H1 (cell line): ENCODE data around the gene POLR3H. TPM values are rescaled to one million over a fixed set of nuclear protein-coding genes. Genes with fewer than 3 reads are reported as not detected.

Source experiments
- BRCA1 ChIP-seq: IDR thresholded peaks from 2 replicates; pipeline ENCODE4 v1.6.1; 2012; ENCODE audit warnings: low read depth, low read length, improper control_type of control experiment
- CTBP2 ChIP-seq: IDR thresholded peaks from 2 replicates; pipeline ENCODE4 v1.7.0; 2011; ENCODE audit warnings: borderline replicate concordance, mild to moderate bottlenecking, moderate library complexity, mixed read lengths, low read length; ENCODE audit not compliant: insufficient read depth, insufficient read length
- polyA plus RNA-seq, 7 experiments: library from polyadenylated mRNA; depleted of rRNA in 3 of 7; stranded (reverse) in 5 of 7; unstranded in 2 of 7; fragments of >200 nt in 5 of 7; fragments of 200-250 nt in 2 of 7; gene quantifications; 1 replicate in 5 of 7; 2 replicates in 1 of 7; 4 replicates in 1 of 7; pipeline versions ENCODE4 v1.2.1 to v1.2.3, GENCODE V29; 2011 to 2013; ENCODE audit warnings: missing spikeins in 2 of 7, mixed read lengths in 2 of 7
- total RNA-seq: library from RNA; stranded (reverse); fragmentation: NEBNext Ultra II Directional; extraction: Animal tissue kit (Norgen Biotek cat#: 25700); gene quantifications from 2 replicates; pipeline ENCODE4 v1.2.1, GENCODE V29; 2021
- TF ChIP-seq, protein P1 (sequence below): fragments of 300-600 bp; sonication (generic); IDR thresholded peaks from 2 replicates; pipeline ENCODE4 v1.7.1; 2012; ENCODE audit warnings: low read length, moderate library complexity, mild to moderate bottlenecking, inconsistent platforms; ENCODE audit not compliant: insufficient replicate concordance
- TF ChIP-seq, protein P2 (sequence below): IDR thresholded peaks from 2 replicates; pipeline ENCODE4 v1.6.1; 2012; ENCODE audit warnings: inconsistent platforms

The POLR3H gene
- total and polyA plus RNA-seq, 2 of the 8 experiments (the other 6 are each of a cell fraction or from before 2014, with no cell fraction given) = 29.7 to 39.2 TPM

DNA sequence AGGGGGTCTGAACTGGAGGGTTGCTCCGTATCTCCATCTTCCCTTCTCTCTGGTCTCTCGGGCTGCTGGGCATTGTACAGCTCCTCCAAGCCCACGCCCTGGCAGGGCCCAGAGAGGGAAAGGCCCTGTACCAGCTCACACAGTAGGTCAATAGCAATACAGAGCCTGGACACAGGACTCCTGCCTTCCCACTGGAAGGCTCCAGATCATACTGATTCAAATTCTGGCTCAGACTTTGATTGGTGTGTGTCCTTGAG is 23.2 kb upstream of the POLR3H start (continued):
- TF ChIP-seq, protein P1, sequence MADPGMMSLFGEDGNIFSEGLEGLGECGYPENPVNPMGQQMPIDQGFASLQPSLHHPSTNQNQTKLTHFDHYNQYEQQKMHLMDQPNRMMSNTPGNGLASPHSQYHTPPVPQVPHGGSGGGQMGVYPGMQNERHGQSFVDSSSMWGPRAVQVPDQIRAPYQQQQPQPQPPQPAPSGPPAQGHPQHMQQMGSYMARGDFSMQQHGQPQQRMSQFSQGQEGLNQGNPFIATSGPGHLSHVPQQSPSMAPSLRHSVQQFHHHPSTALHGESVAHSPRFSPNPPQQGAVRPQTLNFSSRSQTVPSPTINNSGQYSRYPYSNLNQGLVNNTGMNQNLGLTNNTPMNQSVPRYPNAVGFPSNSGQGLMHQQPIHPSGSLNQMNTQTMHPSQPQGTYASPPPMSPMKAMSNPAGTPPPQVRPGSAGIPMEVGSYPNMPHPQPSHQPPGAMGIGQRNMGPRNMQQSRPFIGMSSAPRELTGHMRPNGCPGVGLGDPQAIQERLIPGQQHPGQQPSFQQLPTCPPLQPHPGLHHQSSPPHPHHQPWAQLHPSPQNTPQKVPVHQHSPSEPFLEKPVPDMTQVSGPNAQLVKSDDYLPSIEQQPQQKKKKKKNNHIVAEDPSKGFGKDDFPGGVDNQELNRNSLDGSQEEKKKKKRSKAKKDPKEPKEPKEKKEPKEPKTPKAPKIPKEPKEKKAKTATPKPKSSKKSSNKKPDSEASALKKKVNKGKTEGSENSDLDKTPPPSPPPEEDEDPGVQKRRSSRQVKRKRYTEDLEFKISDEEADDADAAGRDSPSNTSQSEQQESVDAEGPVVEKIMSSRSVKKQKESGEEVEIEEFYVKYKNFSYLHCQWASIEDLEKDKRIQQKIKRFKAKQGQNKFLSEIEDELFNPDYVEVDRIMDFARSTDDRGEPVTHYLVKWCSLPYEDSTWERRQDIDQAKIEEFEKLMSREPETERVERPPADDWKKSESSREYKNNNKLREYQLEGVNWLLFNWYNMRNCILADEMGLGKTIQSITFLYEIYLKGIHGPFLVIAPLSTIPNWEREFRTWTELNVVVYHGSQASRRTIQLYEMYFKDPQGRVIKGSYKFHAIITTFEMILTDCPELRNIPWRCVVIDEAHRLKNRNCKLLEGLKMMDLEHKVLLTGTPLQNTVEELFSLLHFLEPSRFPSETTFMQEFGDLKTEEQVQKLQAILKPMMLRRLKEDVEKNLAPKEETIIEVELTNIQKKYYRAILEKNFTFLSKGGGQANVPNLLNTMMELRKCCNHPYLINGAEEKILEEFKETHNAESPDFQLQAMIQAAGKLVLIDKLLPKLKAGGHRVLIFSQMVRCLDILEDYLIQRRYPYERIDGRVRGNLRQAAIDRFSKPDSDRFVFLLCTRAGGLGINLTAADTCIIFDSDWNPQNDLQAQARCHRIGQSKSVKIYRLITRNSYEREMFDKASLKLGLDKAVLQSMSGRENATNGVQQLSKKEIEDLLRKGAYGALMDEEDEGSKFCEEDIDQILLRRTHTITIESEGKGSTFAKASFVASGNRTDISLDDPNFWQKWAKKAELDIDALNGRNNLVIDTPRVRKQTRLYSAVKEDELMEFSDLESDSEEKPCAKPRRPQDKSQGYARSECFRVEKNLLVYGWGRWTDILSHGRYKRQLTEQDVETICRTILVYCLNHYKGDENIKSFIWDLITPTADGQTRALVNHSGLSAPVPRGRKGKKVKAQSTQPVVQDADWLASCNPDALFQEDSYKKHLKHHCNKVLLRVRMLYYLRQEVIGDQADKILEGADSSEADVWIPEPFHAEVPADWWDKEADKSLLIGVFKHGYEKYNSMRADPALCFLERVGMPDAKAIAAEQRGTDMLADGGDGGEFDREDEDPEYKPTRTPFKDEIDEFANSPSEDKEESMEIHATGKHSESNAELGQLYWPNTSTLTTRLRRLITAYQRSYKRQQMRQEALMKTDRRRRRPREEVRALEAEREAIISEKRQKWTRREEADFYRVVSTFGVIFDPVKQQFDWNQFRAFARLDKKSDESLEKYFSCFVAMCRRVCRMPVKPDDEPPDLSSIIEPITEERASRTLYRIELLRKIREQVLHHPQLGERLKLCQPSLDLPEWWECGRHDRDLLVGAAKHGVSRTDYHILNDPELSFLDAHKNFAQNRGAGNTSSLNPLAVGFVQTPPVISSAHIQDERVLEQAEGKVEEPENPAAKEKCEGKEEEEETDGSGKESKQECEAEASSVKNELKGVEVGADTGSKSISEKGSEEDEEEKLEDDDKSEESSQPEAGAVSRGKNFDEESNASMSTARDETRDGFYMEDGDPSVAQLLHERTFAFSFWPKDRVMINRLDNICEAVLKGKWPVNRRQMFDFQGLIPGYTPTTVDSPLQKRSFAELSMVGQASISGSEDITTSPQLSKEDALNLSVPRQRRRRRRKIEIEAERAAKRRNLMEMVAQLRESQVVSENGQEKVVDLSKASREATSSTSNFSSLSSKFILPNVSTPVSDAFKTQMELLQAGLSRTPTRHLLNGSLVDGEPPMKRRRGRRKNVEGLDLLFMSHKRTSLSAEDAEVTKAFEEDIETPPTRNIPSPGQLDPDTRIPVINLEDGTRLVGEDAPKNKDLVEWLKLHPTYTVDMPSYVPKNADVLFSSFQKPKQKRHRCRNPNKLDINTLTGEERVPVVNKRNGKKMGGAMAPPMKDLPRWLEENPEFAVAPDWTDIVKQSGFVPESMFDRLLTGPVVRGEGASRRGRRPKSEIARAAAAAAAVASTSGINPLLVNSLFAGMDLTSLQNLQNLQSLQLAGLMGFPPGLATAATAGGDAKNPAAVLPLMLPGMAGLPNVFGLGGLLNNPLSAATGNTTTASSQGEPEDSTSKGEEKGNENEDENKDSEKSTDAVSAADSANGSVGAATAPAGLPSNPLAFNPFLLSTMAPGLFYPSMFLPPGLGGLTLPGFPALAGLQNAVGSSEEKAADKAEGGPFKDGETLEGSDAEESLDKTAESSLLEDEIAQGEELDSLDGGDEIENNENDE = no peak
- TF ChIP-seq, protein P2, sequence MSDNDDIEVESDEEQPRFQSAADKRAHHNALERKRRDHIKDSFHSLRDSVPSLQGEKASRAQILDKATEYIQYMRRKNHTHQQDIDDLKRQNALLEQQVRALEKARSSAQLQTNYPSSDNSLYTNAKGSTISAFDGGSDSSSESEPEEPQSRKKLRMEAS = no peak
- TF ChIP-seq BRCA1 (no peak), CTBP2 (no peak)
